GM12878 (cell line): ENCODE data around the gene SH3GL3. TPM values are rescaled to one million over a fixed set of nuclear protein-coding genes. Genes with fewer than 3 reads are reported as not detected.

ENCODE experiments used
- ATAC-seq: fragments of 200-7000 bp; cut with Tn5 transposase; 3 replicates; pipeline ENCODE4 v1.9.1; 2020; ENCODE audit warnings: mild to moderate bottlenecking, moderate library complexity
- BruUV-seq: library from RNA; stranded (reverse); fragments of 400-500 nt; replicated peaks from 2 replicates; lab custom pipeline; 2021; lab: Mats Ljungman, UMichigan
- CTCF ChIA-PET: fragments of 300-600 bp; sonication (Branson Sonifier 250); formaldehyde crosslinking; extraction: SDS; loops from one replicate; lab custom pipeline; 2021; ENCODE audit warnings: inconsistent platforms; lab: Yijun Ruan, JAX
- POLR2A ChIA-PET: fragments of 350-600 bp; formaldehyde crosslinking; extraction: SDS; loops from one replicate; lab custom pipeline; 2021; ENCODE audit warnings: inconsistent platforms; lab: Charles Lee
- RAD21 ChIA-PET: fragments of 300-600 bp; sonication (Branson Sonifier 250); formaldehyde crosslinking; loops from one replicate; lab custom pipeline; 2023; ENCODE audit warnings: antibody characterized with exemption; ENCODE audit not compliant: unreplicated experiment; lab: Charles Lee
- SMC1A ChIA-PET: fragments of 300-600 bp; sonication (Branson Sonifier 250); formaldehyde crosslinking; loops from one replicate; lab custom pipeline; 2023; ENCODE audit not compliant: unreplicated experiment, uncharacterized antibody; lab: Charles Lee
- DNase-seq: peaks from one replicate; pipeline ENCODE4 v3.0.0-alpha.2; 2011; ENCODE audit warnings: low read depth, low spot score
- FAIRE-seq: peaks from 3 replicates; lab custom pipeline; 2011; peaks lifted over from hg19 to GRCh38; lab: Jason Lieb, UNC
- H2AFZ ChIP-seq: 2 replicates; pipeline ENCODE4 v1.6.0; 2011; ENCODE audit warnings: low read depth, low read length, control low read depth; ENCODE audit not compliant: control insufficient read depth
- H3K27ac ChIP-seq: 2 replicates; pipeline ENCODE4 v1.5.1; 2011; ENCODE audit warnings: control low read depth; ENCODE audit not compliant: control insufficient read depth, insufficient read depth
- H3K27me3 ChIP-seq, 2 experiments: replicated peaks in 1 of 2; 2 replicates each; pipeline versions ENCODE4 v1.6.0 to v1.6.1; 2011; ENCODE audit warnings: low read length in 1 of 2; ENCODE audit not compliant: control insufficient read depth in 2 of 2, insufficient read depth in 2 of 2
- H3K36me3 ChIP-seq, 2 experiments: 2 replicates each; pipeline ENCODE4 v1.5.1; 2011; ENCODE audit warnings: low read length in 1 of 2; ENCODE audit not compliant: control insufficient read depth in 2 of 2, insufficient read depth in 2 of 2
- H3K4me1 ChIP-seq: 2 replicates; pipeline ENCODE4 v1.6.1; 2011; ENCODE audit warnings: mild to moderate bottlenecking, low read length, moderate library complexity, mixed read lengths; ENCODE audit not compliant: control insufficient read depth, insufficient read depth
- H3K4me2 ChIP-seq: 2 replicates; pipeline ENCODE4 v1.6.0; 2011; ENCODE audit warnings: control low read depth; ENCODE audit not compliant: control insufficient read depth, insufficient read depth
- H3K4me3 ChIP-seq: fragments of 200-600 bp; sonication (generic); 2 replicates; pipeline ENCODE4 v1.5.1; 2016
- H3K79me2 ChIP-seq: 2 replicates; pipeline ENCODE4 v1.6.0; 2011; ENCODE audit warnings: low read length; ENCODE audit not compliant: control insufficient read depth, insufficient read depth
- H3K9ac ChIP-seq: 2 replicates; pipeline ENCODE4 v1.8.0; 2011; ENCODE audit warnings: low read length, control low read depth, mixed read lengths; ENCODE audit not compliant: control insufficient read depth, insufficient read depth
- H3K9me3 ChIP-seq: replicated peaks from 3 replicates; pipeline ENCODE4 v1.5.1; 2011; ENCODE audit warnings: mild to moderate bottlenecking, low read length; ENCODE audit not compliant: control insufficient read depth, insufficient read depth
- H4K20me1 ChIP-seq: 2 replicates; pipeline ENCODE4 v1.6.0; 2011; ENCODE audit not compliant: control insufficient read depth, insufficient read depth
- ATF3 ChIP-seq: IDR thresholded peaks from 2 replicates; pipeline ENCODE4 v1.6.1; 2011; ENCODE audit warnings: low read depth, mild to moderate bottlenecking, low read length, moderate library complexity, borderline replicate concordance; ENCODE audit errors: extremely low read depth
- E4F1 ChIP-seq: fragments of 450-650 bp; IDR thresholded peaks from 2 replicates; pipeline ENCODE4 v1.6.1; 2018; ENCODE audit warnings: borderline replicate concordance, mild to moderate bottlenecking; ENCODE audit not compliant: partially characterized antibody
- IRF3 ChIP-seq: fragments of 450-650 bp; IDR thresholded peaks from 2 replicates; pipeline ENCODE4 v1.6.1; 2014; ENCODE audit warnings: mild to moderate bottlenecking
- NFIC ChIP-seq: IDR thresholded peaks from 2 replicates; pipeline ENCODE4 v1.6.1; 2012; ENCODE audit warnings: low read depth, mild to moderate bottlenecking, inconsistent platforms, low read length, moderate library complexity
- POU2F2 ChIP-seq: IDR thresholded peaks from 3 replicates; pipeline ENCODE4 v1.6.1; 2011; ENCODE audit warnings: low read depth, mild to moderate bottlenecking, low read length, borderline replicate concordance
- TCF7 ChIP-seq: IDR thresholded peaks from 2 replicates; pipeline ENCODE4 v1.6.1; 2014; ENCODE audit warnings: antibody characterized with exemption, borderline replicate concordance
- ZNF592 ChIP-seq: fragments of 450-650 bp; IDR thresholded peaks from 2 replicates; pipeline ENCODE4 v1.6.1; 2017; ENCODE audit warnings: mild to moderate bottlenecking, moderate library complexity
- WGBS: methylation state at CpG from one replicate; pipeline ENCODE4 v1.1.6; 2016; ENCODE audit warnings: low lambda C conversion rate; ENCODE audit not compliant: insufficient replicate concordance, insufficient coverage; ENCODE audit errors: missing lambda C conversion rate; 5-methylcytosine and 5-hydroxymethylcytosine counted together
- in situ Hi-C: fragments of 300-500 bp; cut with MboI; formaldehyde crosslinking; loops from 9 replicates; pipeline ENCODE4 v1.14.3; 2018; ENCODE audit warnings: mixed read lengths
- intact Hi-C: fragments of 100-400 bp; cut with micrococcal nuclease; formaldehyde crosslinking; loops from one replicate; pipeline ENCODE4 v1.14.2; 2022; ENCODE audit not compliant: unreplicated experiment
- polyA plus RNA-seq, 11 experiments: library from polyadenylated mRNA; depleted of rRNA in 4 of 11; unstranded in 6 of 11; stranded (reverse) in 5 of 11; fragments of >200 nt; fragmentation: Nextera tagmentation in 4 of 11; fragmentation: Illumina TruSeq in 1 of 11; extraction: Ambion mirVana in 4 of 11; extraction: Trizol in 1 of 11; gene quantifications; 1 replicate in 1 of 11; 2 replicates in 10 of 11; pipeline versions ENCODE4 v1.2.1 to v1.2.3, GENCODE V29; 2011 to 2016; ENCODE audit warnings: inconsistent platforms in 2 of 11, missing spikeins in 2 of 11, low read depth in 1 of 11
- total RNA-seq, 4 experiments: library from RNA; depleted of rRNA in 3 of 4; stranded (reverse); fragments of >200 nt in 3 of 4; fragmentation: Illumina TruSeq in 1 of 4; extraction: Trizol in 1 of 4; gene quantifications; 2 replicates each; pipeline versions ENCODE4 v1.2.1 to v1.2.3, GENCODE V29; 2013 to 2021

The SH3GL3 gene
- total and polyA plus RNA-seq, 10 of the 15 experiments (the other 5 are each of a cell fraction or from before 2014, with no cell fraction given) = not detected

- TF ChIP-seq NFIC = no peak
Observed at GRCh38 chr15:83653288-83653638, 206.1 kb downstream of the SH3GL3 start (continued).

GRCh38 chr15:83653639-83654378, 206.7 kb downstream of the SH3GL3 start, which contains the start of gene ADAMTSL3:
ADAMTSL3 (plus strand) TSS chr15:83654123; CDS start chr15:83655762, 1,639 bp downstream.
- intact Hi-C loops = no loop called here
- Histone ChIP-seq H3K27ac (no peak within 1 kb of the TSS), H3K4me2 (no peak within 1 kb of the TSS), H3K27me3 (peaks cover 6 to 7% of the 10 kb centered on the region in 2 experiments; a peak in 3 of 4 replicates), H3K4me3 (no peak within 1 kb of the TSS), H3K9ac (no peak within 1 kb of the TSS), H2AFZ (no peak within 1 kb of the TSS), H3K4me1 (no peaks in the 10 kb centered on the region), H3K9me3 (no peaks in the 10 kb centered on the region; the same call in 1 of the 3 replicates), H4K20me1 (no peaks in the 10 kb centered on the region), H3K36me3 (no peaks in the 10 kb centered on the region), H3K79me2 (no peaks in the 10 kb centered on the region)
- CTCF ChIA-PET = no interaction called here
- ATAC-seq (no peak), DNase-seq (no peak), FAIRE-seq (no peak)
- POLR2A ChIA-PET = no interaction called here
- TF ChIP-seq TCF7 (no peak), ATF3 (no peak), ZNF592 (no peak), E4F1 (no peak), IRF3 (no peak), NFIC (no peak), POU2F2 (no peak)
- no TSS peak for BruUV-seq
- WGBS = 77% methylated on average over 43 of the region's 105 CpGs
- in situ Hi-C loops = no loop called here
- SMC1A ChIA-PET = no interaction called here
- RAD21 ChIA-PET = no interaction called here
